ENCODE measurements around the gene TTC28. TPM values are rescaled to one million over a fixed set of nuclear protein-coding genes. Genes with fewer than 3 reads are reported as not detected.

The TTC28 gene
- total RNA-seq, 1 donor from 2014 or later: 65.4 TPM

DNA sequence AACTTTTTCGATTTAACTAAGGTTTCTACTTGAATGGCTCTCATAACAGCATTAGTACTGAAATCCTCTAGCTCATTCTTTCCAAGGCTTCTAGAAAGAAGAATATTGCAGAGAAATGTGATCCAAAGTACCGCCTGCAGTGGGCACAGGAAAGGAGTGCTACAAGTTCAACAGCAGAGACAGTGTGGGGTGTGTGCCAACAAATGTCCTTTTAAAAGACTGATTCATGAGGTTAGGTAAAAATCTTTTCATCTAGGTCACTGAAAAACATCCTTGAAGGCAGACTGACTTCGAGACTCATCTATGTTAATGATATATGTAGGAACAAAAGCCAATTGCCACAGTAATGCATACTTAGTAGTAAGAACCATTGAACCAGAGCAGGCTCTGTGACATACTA lies 411.5 kb downstream of the TTC28 start:
- peaks cover 6% of the 10 kb centered on the region for H3K9me3 Mint-ChIP-seq
- H3K27me3 Mint-ChIP-seq (ENCODE audit: low read depth): no peaks in the 10 kb centered on the region
- no peak overlapping the region for H3K27ac Mint-ChIP-seq (ENCODE audit: unreplicated experiment)
- H3K4me3 Mint-ChIP-seq: no peak overlapping the region
- no peak for TF ChIP-seq CTCF (conservative IDR thresholded peaks at IDR 0.05)
- H3K36me3 Mint-ChIP-seq (ENCODE audit: low read depth): peaks cover 8% of the 10 kb centered on the region
- no peak for DNase-seq (ENCODE audit: low read depth, low spot score)
- peaks cover 19% of the 10 kb centered on the region for H3K4me1 Mint-ChIP-seq

DNA sequence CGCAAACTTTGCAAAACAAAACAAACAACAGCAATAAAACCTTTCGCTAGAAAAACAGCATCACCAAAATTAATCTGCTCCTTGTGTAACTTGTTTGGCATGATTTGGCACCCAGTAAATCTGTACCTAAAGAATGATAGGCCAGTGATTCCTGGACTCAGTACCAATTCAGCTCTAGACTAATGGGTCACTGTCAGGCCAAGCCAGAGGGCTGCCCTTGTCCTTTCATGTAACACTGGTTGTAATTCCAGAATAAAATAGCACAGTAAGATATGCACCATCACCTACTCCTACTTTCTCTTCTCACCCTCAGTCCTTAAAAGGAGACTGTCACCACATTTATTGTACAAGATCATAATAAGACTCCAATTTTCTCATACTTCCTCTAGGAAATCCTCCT lies 419.0 kb downstream of the TTC28 start:
- Mint-ChIP-seq H3K4me3 (no peak overlapping the region), H3K27me3 (ENCODE audit: low read depth) (no peaks in the 10 kb centered on the region), H3K27ac (ENCODE audit: unreplicated experiment) (no peak overlapping the region), H3K9me3 (no peaks in the 10 kb centered on the region), H3K4me1 (peaks cover 6% of the 10 kb centered on the region), H3K36me3 (ENCODE audit: low read depth) (peaks cover 2% of the 10 kb centered on the region)
- no peak for TF ChIP-seq CTCF (conservative IDR thresholded peaks at IDR 0.05)
- DNase-seq (ENCODE audit: low read depth, low spot score): no peak

- Mint-ChIP-seq H3K27me3 (ENCODE audit: low read depth) (no peaks in the 10 kb centered on the region), H3K4me1 (peaks cover 6% of the 10 kb centered on the region), H3K27ac (ENCODE audit: unreplicated experiment) (no peak overlapping the region), H3K36me3 (ENCODE audit: low read depth) (peaks cover 4% of the 10 kb centered on the region), H3K4me3 (no peak overlapping the region), H3K9me3 (no peaks in the 10 kb centered on the region)
- no peak for TF ChIP-seq CTCF (conservative IDR thresholded peaks at IDR 0.05)
- no peak for DNase-seq (ENCODE audit: low read depth, low spot score)
Measured at GRCh38 chr22:28259774-28260312, 419.8 kb downstream of the TTC28 start.

DNA sequence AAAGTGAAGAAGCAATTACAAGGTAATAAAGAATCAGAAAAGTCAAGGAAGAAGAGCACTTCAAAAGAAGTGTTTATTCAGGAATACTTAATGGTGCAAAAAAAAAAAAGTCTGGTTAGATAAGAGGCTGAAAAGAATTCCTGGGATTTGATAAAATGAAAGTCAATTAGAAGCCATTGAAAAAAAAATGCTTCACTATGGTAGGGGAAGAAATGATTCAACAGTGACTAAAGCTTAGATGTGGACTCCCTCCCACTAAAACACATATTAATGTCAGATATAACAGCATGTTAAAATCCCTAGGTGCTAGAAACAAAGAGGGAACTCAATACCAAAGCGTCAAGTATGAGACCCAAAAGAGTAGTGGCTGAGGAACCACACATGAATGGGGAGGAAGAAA lies 425.2 kb downstream of the TTC28 start:
- TF ChIP-seq CTCF (conservative IDR thresholded peaks at IDR 0.05): no peak
- no peak overlapping the region for H3K4me3 Mint-ChIP-seq
- no peak for DNase-seq (ENCODE audit: low read depth, low spot score)
- H3K27me3 Mint-ChIP-seq (ENCODE audit: low read depth): no peaks in the 10 kb centered on the region
- peaks cover 6% of the 10 kb centered on the region for H3K4me1 Mint-ChIP-seq
- peaks cover 3% of the 10 kb centered on the region for H3K36me3 Mint-ChIP-seq (ENCODE audit: low read depth)
- H3K27ac Mint-ChIP-seq (ENCODE audit: unreplicated experiment): no peak overlapping the region
- H3K9me3 Mint-ChIP-seq: no peaks in the 10 kb centered on the region

- Mint-ChIP-seq H3K27me3 (ENCODE audit: low read depth) (no peaks in the 10 kb centered on the region), H3K9me3 (no peaks in the 10 kb centered on the region), H3K4me3 (no peak overlapping the region), H3K4me1 (peaks cover 23% of the 10 kb centered on the region), H3K27ac (ENCODE audit: unreplicated experiment) (no peak overlapping the region), H3K36me3 (ENCODE audit: low read depth) (peaks cover 3% of the 10 kb centered on the region)
- TF ChIP-seq CTCF (conservative IDR thresholded peaks at IDR 0.05): no peak
- DNase-seq (ENCODE audit: low read depth, low spot score): no peak
Measured at GRCh38 chr22:28252539-28252938, 427.1 kb downstream of the TTC28 start.
